Panc1 (cell line): ENCODE results near the gene RASSF10.

Experiments
- CTCF ChIP-seq: fragments of 450-650 bp; IDR thresholded peaks from 2 replicates; pipeline ENCODE4 v1.5.1; 2017; ENCODE audit warnings: mild to moderate bottlenecking
- POLR2AphosphoS5 ChIP-seq: IDR thresholded peaks from 2 replicates; pipeline ENCODE4 v1.6.1; 2012; ENCODE audit warnings: mild to moderate bottlenecking, low read depth, low read length, moderate library complexity
- SIN3A ChIP-seq: IDR thresholded peaks from 2 replicates; pipeline ENCODE4 v1.6.1; 2012; ENCODE audit warnings: low read depth, mild to moderate bottlenecking, low read length, moderate library complexity, borderline replicate concordance; ENCODE audit not compliant: insufficient read depth

GRCh38 chr11:13053255-13053917 lies 44.3 kb downstream of the RASSF10 start:
- TF ChIP-seq CTCF, result no peak
- no peak for TF ChIP-seq SIN3A
- no peak for TF ChIP-seq POLR2AphosphoS5
